ENCODE results near the gene CSRNP2.

DNA sequence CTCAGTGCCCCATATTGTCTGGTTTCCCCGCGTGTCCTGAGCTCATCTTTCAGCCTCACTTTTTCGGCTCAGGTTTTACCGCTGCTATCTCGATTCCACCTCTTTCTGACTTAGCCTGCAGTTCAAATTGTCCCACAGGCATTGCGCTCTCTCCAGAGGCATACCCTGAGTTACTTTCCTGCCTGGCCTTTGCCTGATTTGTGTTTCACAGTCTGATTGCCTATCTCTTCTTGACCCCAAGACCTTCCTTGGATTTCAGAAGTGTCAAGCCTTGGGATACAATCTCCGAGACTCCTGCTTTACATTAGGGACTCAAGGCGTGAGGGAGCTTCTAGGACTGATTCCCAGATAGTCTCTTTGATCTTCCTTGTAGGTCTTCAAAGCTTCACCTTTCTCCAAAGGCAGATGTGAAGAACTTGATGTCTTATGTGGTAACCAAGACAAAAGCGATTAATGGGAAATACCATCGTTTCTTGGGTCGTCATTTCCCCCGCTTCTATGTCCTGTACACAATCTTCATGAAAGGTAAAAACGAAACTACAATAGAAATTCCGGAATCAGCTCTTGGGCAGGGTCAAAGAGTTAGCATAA is 34.6 kb downstream of the CSRNP2 start:
- TF ChIP-seq FOXJ3 (CRISPR knock-in tag; IDR thresholded peaks at IDR 0.05; ENCODE audit: borderline replicate concordance) = no peak
- TF ChIP-seq, protein P1, sequence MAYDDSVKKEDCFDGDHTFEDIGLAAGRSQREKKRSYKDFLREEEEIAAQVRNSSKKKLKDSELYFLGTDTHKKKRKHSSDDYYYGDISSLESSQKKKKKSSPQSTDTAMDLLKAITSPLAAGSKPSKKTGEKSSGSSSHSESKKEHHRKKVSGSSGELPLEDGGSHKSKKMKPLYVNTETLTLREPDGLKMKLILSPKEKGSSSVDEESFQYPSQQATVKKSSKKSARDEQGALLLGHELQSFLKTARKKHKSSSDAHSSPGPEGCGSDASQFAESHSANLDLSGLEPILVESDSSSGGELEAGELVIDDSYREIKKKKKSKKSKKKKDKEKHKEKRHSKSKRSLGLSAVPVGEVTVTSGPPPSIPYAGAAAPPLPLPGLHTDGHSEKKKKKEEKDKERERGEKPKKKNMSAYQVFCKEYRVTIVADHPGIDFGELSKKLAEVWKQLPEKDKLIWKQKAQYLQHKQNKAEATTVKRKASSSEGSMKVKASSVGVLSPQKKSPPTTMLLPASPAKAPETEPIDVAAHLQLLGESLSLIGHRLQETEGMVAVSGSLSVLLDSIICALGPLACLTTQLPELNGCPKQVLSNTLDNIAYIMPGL (CRISPR knock-in tag; IDR thresholded peaks at IDR 0.05) = no peak
- TF ChIP-seq, protein P2, sequence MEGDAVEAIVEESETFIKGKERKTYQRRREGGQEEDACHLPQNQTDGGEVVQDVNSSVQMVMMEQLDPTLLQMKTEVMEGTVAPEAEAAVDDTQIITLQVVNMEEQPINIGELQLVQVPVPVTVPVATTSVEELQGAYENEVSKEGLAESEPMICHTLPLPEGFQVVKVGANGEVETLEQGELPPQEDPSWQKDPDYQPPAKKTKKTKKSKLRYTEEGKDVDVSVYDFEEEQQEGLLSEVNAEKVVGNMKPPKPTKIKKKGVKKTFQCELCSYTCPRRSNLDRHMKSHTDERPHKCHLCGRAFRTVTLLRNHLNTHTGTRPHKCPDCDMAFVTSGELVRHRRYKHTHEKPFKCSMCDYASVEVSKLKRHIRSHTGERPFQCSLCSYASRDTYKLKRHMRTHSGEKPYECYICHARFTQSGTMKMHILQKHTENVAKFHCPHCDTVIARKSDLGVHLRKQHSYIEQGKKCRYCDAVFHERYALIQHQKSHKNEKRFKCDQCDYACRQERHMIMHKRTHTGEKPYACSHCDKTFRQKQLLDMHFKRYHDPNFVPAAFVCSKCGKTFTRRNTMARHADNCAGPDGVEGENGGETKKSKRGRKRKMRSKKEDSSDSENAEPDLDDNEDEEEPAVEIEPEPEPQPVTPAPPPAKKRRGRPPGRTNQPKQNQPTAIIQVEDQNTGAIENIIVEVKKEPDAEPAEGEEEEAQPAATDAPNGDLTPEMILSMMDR (IDR thresholded peaks at IDR 0.05) = no peak
- TF ChIP-seq CREM (CRISPR knock-in tag; IDR thresholded peaks at IDR 0.05) = no peak
- TF ChIP-seq, protein P3, sequence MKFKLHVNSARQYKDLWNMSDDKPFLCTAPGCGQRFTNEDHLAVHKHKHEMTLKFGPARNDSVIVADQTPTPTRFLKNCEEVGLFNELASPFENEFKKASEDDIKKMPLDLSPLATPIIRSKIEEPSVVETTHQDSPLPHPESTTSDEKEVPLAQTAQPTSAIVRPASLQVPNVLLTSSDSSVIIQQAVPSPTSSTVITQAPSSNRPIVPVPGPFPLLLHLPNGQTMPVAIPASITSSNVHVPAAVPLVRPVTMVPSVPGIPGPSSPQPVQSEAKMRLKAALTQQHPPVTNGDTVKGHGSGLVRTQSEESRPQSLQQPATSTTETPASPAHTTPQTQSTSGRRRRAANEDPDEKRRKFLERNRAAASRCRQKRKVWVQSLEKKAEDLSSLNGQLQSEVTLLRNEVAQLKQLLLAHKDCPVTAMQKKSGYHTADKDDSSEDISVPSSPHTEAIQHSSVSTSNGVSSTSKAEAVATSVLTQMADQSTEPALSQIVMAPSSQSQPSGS (CRISPR knock-in tag; IDR thresholded peaks at IDR 0.05; ENCODE audit: borderline replicate concordance, low read depth) = no peak
- TF ChIP-seq ZNF232 (CRISPR knock-in tag; IDR thresholded peaks at IDR 0.05) = no peak
- no peak for TF ChIP-seq NFYB (CRISPR knock-in tag; conservative IDR thresholded peaks at IDR 0.05; ENCODE audit: low read depth)
- TF ChIP-seq, protein P4, sequence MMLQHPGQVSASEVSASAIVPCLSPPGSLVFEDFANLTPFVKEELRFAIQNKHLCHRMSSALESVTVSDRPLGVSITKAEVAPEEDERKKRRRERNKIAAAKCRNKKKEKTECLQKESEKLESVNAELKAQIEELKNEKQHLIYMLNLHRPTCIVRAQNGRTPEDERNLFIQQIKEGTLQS (CRISPR knock-in tag; conservative IDR thresholded peaks at IDR 0.05) = no peak
- no peak for TF ChIP-seq MYBL2 (CRISPR knock-in tag; IDR thresholded peaks at IDR 0.05)
- no peak for TF ChIP-seq ETV6 (CRISPR knock-in tag; IDR thresholded peaks at IDR 0.05)
- TF ChIP-seq, protein P5, sequence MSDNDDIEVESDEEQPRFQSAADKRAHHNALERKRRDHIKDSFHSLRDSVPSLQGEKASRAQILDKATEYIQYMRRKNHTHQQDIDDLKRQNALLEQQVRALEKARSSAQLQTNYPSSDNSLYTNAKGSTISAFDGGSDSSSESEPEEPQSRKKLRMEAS (CRISPR knock-in tag; IDR thresholded peaks at IDR 0.05) = no peak
- no peak for TF ChIP-seq NFE2L1 (CRISPR knock-in tag; IDR thresholded peaks at IDR 0.05)
